HEK293 (cell line): ENCODE results near the gene MATR3.

Experiments used
- GLI2 ChIP-seq: fragments of 450-650 bp; formaldehyde crosslinking; IDR thresholded peaks from 2 replicates; pipeline ENCODE4; 2017; ENCODE audit warnings: missing biosample characterization, missing genetic modification characterization, low read depth, borderline replicate concordance
- GLIS1 ChIP-seq: fragments of 450-650 bp; formaldehyde crosslinking; IDR thresholded peaks from 2 replicates; pipeline ENCODE4 v1.5.1; 2016; ENCODE audit warnings: missing biosample characterization, missing genetic modification characterization
- SETDB1 ChIP-seq: IDR thresholded peaks from one replicate; pipeline ENCODE4 v1.6.1; 2017; ENCODE audit warnings: mild to moderate bottlenecking, low read length, moderate library complexity, mixed read lengths; ENCODE audit not compliant: insufficient read length
- WT1 ChIP-seq: fragments of 450-650 bp; formaldehyde crosslinking; IDR thresholded peaks from 2 replicates; pipeline ENCODE4 v1.5.1; 2016; ENCODE audit warnings: missing biosample characterization, missing genetic modification characterization
- YY1 ChIP-seq: fragments of 450-650 bp; formaldehyde crosslinking; IDR thresholded peaks from 2 replicates; pipeline ENCODE4 v1.5.1; 2018; ENCODE audit warnings: missing biosample characterization, missing genetic modification characterization
- ZBTB21 ChIP-seq: fragments of 450-650 bp; formaldehyde crosslinking; IDR thresholded peaks from 2 replicates; pipeline ENCODE4 v1.5.1; 2017; ENCODE audit warnings: missing biosample characterization, missing genetic modification characterization
- ZBTB48 ChIP-seq: fragments of 450-650 bp; formaldehyde crosslinking; IDR thresholded peaks from 2 replicates; pipeline ENCODE4 v1.5.1; 2016; ENCODE audit warnings: missing biosample characterization, missing genetic modification characterization
- ZFP37 ChIP-seq: fragments of 450-650 bp; formaldehyde crosslinking; IDR thresholded peaks from 2 replicates; pipeline ENCODE4 v1.5.1; 2016; ENCODE audit warnings: missing biosample characterization, missing genetic modification characterization
- ZIC2 ChIP-seq: fragments of 450-650 bp; formaldehyde crosslinking; IDR thresholded peaks from 2 replicates; pipeline ENCODE4 v1.5.1; 2016; ENCODE audit warnings: missing biosample characterization, missing genetic modification characterization
- ZNF133 ChIP-seq: fragments of 450-650 bp; formaldehyde crosslinking; IDR thresholded peaks from 2 replicates; pipeline ENCODE4 v1.5.1; 2016; ENCODE audit warnings: missing biosample characterization, missing genetic modification characterization
- ZNF155 ChIP-seq: fragments of 450-650 bp; formaldehyde crosslinking; IDR thresholded peaks from 2 replicates; pipeline ENCODE4 v1.5.1; 2016; ENCODE audit warnings: missing biosample characterization, missing genetic modification characterization
- ZNF2 ChIP-seq: fragments of 450-650 bp; formaldehyde crosslinking; IDR thresholded peaks from 2 replicates; pipeline ENCODE4 v1.5.1; 2016; ENCODE audit warnings: missing biosample characterization, missing genetic modification characterization
- ZNF311 ChIP-seq: fragments of 450-650 bp; formaldehyde crosslinking; IDR thresholded peaks from 2 replicates; pipeline ENCODE4 v1.5.1; 2017; ENCODE audit warnings: missing biosample characterization, missing genetic modification characterization, borderline replicate concordance
- ZNF335 ChIP-seq: fragments of 450-650 bp; formaldehyde crosslinking; conservative IDR thresholded peaks from 2 replicates; pipeline ENCODE4 v1.5.1; 2016; ENCODE audit warnings: missing biosample characterization, missing genetic modification characterization
- ZNF48 ChIP-seq: fragments of 450-650 bp; formaldehyde crosslinking; IDR thresholded peaks from 2 replicates; pipeline ENCODE4 v1.5.1; 2016; ENCODE audit warnings: missing biosample characterization, missing genetic modification characterization
- ZNF561 ChIP-seq: fragments of 450-650 bp; IDR thresholded peaks from 2 replicates; pipeline ENCODE4 v1.5.1; 2018; ENCODE audit warnings: missing biosample characterization, missing genetic modification characterization, borderline replicate concordance
- ZNF677 ChIP-seq: fragments of 450-650 bp; IDR thresholded peaks from 2 replicates; pipeline ENCODE4 v1.5.0; 2018; ENCODE audit warnings: missing biosample characterization, mild to moderate bottlenecking, missing genetic modification characterization, moderate library complexity
- ZNF843 ChIP-seq: fragments of 450-650 bp; formaldehyde crosslinking; IDR thresholded peaks from 2 replicates; pipeline ENCODE4 v1.5.1; 2016; ENCODE audit warnings: missing biosample characterization, missing genetic modification characterization
- TF ChIP-seq, protein P1 (sequence below): fragments of 450-650 bp; formaldehyde crosslinking; IDR thresholded peaks from 2 replicates; pipeline ENCODE4 v1.5.1; 2016; ENCODE audit warnings: missing biosample characterization, missing genetic modification characterization
- TF ChIP-seq, protein P2 (sequence below): fragments of 450-650 bp; formaldehyde crosslinking; IDR thresholded peaks from 2 replicates; pipeline ENCODE4 v1.5.1; 2016; ENCODE audit warnings: missing biosample characterization, missing genetic modification characterization
- TF ChIP-seq, protein P3 (sequence below): fragments of 450-650 bp; formaldehyde crosslinking; IDR thresholded peaks from 2 replicates; pipeline ENCODE4 v1.5.1; 2016; ENCODE audit warnings: missing biosample characterization, missing genetic modification characterization
- TF ChIP-seq, protein P4 (sequence below): fragments of 450-650 bp; formaldehyde crosslinking; IDR thresholded peaks from 2 replicates; pipeline ENCODE4 v1.5.1; 2016; ENCODE audit warnings: missing biosample characterization, missing genetic modification characterization
- TF ChIP-seq, protein P5 (sequence below): fragments of 450-650 bp; formaldehyde crosslinking; IDR thresholded peaks from 2 replicates; pipeline ENCODE4 v1.5.1; 2016; ENCODE audit warnings: missing biosample characterization, missing genetic modification characterization
- TF ChIP-seq, protein P6 (sequence below): fragments of 450-650 bp; formaldehyde crosslinking; IDR thresholded peaks from 2 replicates; pipeline ENCODE4 v1.5.1; 2016; ENCODE audit warnings: missing biosample characterization, missing genetic modification characterization
- TF ChIP-seq, protein P7 (sequence below): fragments of 450-650 bp; formaldehyde crosslinking; IDR thresholded peaks from 2 replicates; pipeline ENCODE4 v1.5.1; 2016; ENCODE audit warnings: missing biosample characterization, missing genetic modification characterization, low read depth
- TF ChIP-seq, protein P8 (sequence below): fragments of 450-650 bp; formaldehyde crosslinking; IDR thresholded peaks from 2 replicates; pipeline ENCODE4 v1.5.1; 2016; ENCODE audit warnings: missing biosample characterization, missing genetic modification characterization

The MATR3 gene

DNA sequence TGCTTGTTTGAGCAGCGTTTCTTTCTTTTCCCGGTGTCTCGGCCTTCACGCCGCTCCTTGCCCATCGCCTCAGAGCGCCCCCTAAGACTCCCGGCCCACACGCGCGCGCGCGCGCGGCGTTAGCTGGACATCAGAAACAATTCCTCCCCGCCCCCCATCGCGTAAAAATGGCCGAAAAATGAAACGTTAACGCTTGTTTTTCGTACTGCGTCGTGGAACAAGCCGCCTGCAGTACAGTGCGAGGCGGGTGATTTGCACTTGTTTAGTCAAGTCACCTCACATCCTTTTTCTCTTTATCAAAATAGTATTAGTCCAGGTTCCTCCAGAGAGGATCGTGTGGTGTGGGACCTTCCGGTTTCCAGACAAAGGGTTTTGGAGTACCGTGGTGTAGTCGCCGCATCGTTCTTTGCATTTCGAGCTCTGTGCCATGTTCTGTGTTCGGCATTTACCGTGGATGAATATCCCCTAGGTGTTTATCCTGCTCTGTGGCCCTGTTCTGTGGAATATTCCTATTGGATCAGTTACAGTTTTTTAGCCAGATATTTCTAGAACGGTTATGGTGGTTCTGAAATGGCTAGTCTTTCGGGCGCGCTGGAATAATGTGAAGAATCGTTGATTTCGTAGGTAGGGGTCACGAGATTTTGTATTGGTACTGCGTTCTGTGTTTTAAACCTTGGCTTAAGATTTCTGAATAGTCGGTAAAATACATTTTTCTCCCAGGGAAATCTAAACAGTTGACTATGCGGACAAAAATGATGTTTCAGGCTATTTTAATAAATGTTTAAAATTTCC, 1.0 kb downstream of the MATR3 start (continued):
- TF ChIP-seq ZBTB21 (tag by site-specific recombination): no peak
- 0 out of 2 replicates have a peak, but pooled peaks have one; percentile 20 for TF ChIP-seq GLIS1 (tag by site-specific recombination)
- TF ChIP-seq ZNF48 (tag by site-specific recombination): no peak
- peak; percentile 58 for TF ChIP-seq YY1 (tag by site-specific recombination)
- TF ChIP-seq ZIC2 (tag by site-specific recombination): no peak
- peak; percentile 16; the same call in 1 of the 2 replicates for TF ChIP-seq ZNF2 (tag by site-specific recombination)
- TF ChIP-seq, protein P1, sequence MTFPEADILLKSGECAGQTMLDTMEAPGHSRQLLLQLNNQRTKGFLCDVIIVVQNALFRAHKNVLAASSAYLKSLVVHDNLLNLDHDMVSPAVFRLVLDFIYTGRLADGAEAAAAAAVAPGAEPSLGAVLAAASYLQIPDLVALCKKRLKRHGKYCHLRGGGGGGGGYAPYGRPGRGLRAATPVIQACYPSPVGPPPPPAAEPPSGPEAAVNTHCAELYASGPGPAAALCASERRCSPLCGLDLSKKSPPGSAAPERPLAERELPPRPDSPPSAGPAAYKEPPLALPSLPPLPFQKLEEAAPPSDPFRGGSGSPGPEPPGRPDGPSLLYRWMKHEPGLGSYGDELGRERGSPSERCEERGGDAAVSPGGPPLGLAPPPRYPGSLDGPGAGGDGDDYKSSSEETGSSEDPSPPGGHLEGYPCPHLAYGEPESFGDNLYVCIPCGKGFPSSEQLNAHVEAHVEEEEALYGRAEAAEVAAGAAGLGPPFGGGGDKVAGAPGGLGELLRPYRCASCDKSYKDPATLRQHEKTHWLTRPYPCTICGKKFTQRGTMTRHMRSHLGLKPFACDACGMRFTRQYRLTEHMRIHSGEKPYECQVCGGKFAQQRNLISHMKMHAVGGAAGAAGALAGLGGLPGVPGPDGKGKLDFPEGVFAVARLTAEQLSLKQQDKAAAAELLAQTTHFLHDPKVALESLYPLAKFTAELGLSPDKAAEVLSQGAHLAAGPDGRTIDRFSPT (tag by site-specific recombination): no peak
- TF ChIP-seq, protein P2, sequence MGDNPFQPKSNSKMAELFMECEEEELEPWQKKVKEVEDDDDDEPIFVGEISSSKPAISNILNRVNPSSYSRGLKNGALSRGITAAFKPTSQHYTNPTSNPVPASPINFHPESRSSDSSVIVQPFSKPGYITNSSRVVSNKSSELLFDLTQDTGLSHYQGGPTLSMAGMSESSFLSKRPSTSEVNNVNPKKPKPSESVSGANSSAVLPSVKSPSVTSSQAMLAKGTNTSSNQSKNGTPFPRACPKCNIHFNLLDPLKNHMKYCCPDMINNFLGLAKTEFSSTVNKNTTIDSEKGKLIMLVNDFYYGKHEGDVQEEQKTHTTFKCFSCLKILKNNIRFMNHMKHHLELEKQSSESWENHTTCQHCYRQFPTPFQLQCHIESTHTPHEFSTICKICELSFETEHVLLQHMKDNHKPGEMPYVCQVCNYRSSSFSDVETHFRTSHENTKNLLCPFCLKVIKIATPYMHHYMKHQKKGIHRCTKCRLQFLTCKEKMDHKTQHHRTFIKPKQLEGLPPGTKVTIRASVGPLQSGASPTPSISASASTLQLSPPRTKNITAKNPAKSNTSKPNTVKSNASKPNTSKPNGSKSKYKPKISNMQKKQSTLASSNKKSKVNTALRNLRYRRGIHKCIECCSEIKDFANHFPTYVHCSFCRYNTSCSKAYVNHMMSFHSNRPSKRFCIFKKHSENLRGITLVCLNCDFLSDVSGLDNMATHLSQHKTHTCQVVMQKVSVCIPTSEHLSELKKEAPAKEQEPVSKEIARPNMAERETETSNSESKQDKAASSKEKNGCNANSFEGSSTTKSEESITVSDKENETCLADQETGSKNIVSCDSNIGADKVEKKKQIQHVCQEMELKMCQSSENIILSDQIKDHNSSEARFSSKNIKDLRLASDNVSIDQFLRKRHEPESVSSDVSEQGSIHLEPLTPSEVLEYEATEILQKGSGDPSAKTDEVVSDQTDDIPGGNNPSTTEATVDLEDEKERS: no peak
- TF ChIP-seq, protein P3, sequence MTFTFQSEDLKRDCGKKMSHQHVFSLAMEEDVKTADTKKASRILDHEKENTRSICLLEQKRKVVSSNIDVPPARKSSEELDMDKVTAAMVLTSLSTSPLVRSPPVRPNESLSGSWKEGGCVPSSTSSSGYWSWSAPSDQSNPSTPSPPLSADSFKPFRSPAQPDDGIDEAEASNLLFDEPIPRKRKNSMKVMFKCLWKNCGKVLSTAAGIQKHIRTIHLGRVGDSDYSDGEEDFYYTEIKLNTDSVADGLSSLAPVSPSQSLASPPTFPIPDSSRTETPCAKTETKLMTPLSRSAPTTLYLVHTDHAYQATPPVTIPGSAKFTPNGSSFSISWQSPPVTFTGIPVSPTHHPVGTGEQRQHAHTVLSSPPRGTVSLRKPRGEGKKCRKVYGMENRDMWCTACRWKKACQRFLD (tag by site-specific recombination): no peak
- TF ChIP-seq ZFP37 (tag by site-specific recombination): no peak
- 0 out of 2 replicates have a peak, but pooled peaks have one; percentile 4 for TF ChIP-seq WT1 (tag by site-specific recombination)
- TF ChIP-seq GLI2 (tag by site-specific recombination): no peak
- TF ChIP-seq, protein P4, sequence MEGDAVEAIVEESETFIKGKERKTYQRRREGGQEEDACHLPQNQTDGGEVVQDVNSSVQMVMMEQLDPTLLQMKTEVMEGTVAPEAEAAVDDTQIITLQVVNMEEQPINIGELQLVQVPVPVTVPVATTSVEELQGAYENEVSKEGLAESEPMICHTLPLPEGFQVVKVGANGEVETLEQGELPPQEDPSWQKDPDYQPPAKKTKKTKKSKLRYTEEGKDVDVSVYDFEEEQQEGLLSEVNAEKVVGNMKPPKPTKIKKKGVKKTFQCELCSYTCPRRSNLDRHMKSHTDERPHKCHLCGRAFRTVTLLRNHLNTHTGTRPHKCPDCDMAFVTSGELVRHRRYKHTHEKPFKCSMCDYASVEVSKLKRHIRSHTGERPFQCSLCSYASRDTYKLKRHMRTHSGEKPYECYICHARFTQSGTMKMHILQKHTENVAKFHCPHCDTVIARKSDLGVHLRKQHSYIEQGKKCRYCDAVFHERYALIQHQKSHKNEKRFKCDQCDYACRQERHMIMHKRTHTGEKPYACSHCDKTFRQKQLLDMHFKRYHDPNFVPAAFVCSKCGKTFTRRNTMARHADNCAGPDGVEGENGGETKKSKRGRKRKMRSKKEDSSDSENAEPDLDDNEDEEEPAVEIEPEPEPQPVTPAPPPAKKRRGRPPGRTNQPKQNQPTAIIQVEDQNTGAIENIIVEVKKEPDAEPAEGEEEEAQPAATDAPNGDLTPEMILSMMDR (tag by site-specific recombination): peak; percentile 82; the same call in 1 of the 2 replicates
- TF ChIP-seq, protein P5, sequence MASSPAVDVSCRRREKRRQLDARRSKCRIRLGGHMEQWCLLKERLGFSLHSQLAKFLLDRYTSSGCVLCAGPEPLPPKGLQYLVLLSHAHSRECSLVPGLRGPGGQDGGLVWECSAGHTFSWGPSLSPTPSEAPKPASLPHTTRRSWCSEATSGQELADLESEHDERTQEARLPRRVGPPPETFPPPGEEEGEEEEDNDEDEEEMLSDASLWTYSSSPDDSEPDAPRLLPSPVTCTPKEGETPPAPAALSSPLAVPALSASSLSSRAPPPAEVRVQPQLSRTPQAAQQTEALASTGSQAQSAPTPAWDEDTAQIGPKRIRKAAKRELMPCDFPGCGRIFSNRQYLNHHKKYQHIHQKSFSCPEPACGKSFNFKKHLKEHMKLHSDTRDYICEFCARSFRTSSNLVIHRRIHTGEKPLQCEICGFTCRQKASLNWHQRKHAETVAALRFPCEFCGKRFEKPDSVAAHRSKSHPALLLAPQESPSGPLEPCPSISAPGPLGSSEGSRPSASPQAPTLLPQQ: no peak; the same call in 1 of the 2 replicates
- TF ChIP-seq ZNF561 (tag by site-specific recombination): peak; percentile 57
- no peak for TF ChIP-seq ZNF677 (tag by site-specific recombination)
- TF ChIP-seq, protein P6, sequence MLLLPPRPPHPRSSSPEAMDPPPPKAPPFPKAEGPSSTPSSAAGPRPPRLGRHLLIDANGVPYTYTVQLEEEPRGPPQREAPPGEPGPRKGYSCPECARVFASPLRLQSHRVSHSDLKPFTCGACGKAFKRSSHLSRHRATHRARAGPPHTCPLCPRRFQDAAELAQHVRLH (tag by site-specific recombination): peak; percentile 43; the same call in 1 of the 2 replicates
- no peak for TF ChIP-seq SETDB1
- no peak for TF ChIP-seq ZNF335 (tag by site-specific recombination)
- no peak for TF ChIP-seq ZNF843 (tag by site-specific recombination)
- TF ChIP-seq, protein P7, sequence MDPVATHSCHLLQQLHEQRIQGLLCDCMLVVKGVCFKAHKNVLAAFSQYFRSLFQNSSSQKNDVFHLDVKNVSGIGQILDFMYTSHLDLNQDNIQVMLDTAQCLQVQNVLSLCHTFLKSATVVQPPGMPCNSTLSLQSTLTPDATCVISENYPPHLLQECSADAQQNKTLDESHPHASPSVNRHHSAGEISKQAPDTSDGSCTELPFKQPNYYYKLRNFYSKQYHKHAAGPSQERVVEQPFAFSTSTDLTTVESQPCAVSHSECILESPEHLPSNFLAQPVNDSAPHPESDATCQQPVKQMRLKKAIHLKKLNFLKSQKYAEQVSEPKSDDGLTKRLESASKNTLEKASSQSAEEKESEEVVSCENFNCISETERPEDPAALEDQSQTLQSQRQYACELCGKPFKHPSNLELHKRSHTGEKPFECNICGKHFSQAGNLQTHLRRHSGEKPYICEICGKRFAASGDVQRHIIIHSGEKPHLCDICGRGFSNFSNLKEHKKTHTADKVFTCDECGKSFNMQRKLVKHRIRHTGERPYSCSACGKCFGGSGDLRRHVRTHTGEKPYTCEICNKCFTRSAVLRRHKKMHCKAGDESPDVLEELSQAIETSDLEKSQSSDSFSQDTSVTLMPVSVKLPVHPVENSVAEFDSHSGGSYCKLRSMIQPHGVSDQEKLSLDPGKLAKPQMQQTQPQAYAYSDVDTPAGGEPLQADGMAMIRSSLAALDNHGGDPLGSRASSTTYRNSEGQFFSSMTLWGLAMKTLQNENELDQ (tag by site-specific recombination): no peak
- no peak for TF ChIP-seq ZNF311 (tag by site-specific recombination)
- no peak for TF ChIP-seq ZBTB48
- TF ChIP-seq, protein P8, sequence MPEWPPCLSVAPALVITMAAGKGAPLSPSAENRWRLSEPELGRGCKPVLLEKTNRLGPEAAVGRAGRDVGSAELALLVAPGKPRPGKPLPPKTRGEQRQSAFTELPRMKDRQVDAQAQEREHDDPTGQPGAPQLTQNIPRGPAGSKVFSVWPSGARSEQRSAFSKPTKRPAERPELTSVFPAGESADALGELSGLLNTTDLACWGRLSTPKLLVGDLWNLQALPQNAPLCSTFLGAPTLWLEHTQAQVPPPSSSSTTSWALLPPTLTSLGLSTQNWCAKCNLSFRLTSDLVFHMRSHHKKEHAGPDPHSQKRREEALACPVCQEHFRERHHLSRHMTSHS: no peak
- TF ChIP-seq ZNF133 (tag by site-specific recombination): no peak
- no peak for TF ChIP-seq ZNF155 (tag by site-specific recombination)
